Motor neuron (in vitro differentiated cells): ENCODE results near the gene TMTC1. TPM values are rescaled to one million over a fixed set of nuclear protein-coding genes. Genes with fewer than 3 reads are reported as not detected.
"Not testable (repeated sequence)": the region's sequence is repeated elsewhere in the genome, so short reads cannot be mapped to it uniquely, and the experiment has no call there.

Experiments used
- ATAC-seq, 8 experiments: fragments of 200-7000 bp; cut with Tn5 transposase; replicated peaks in 6 of 8; 2 replicates each; pipeline ENCODE4 v1.8.0; 2021; ENCODE audit warnings: mild to moderate bottlenecking in 8 of 8, moderate library complexity in 8 of 8
- H3K27ac ChIP-seq, 2 donors: fragments of 250-450 bp; sonication (Bioruptor Pico); 2 replicates each; pipeline ENCODE4 v1.9.0; 2021; ENCODE audit warnings: antibody characterized with exemption in 2 of 2, mild to moderate bottlenecking in 2 of 2, moderate library complexity in 1 of 2
- H3K4me1 ChIP-seq, 2 donors: fragments of 250-450 bp; sonication (Bioruptor Pico); replicated peaks in 1 of 2; 2 replicates each; pipeline ENCODE4 v1.6.1; 2021; ENCODE audit warnings: antibody characterized with exemption in 2 of 2, mild to moderate bottlenecking in 2 of 2, moderate library complexity in 1 of 2
- H3K4me3 ChIP-seq, 5 donors: fragments of 250-450 bp; sonication (Bioruptor Pico); 2 replicates each; pipeline ENCODE4 v1.9.0; 2021; ENCODE audit warnings: antibody characterized with exemption in 5 of 5, mild to moderate bottlenecking in 5 of 5, moderate library complexity in 4 of 5
- WGBS, 10 experiments: fragments of 450-650 bp; shearing (Covaris generic); methylation state at CpG; one replicate each; pipeline ENCODE4 v1.0.0; 2022; 5-methylcytosine and 5-hydroxymethylcytosine counted together
- in situ Hi-C, 9 experiments: fragments of 400-800 bp; cut with MboI; loops; one replicate each; pipeline ENCODE4 v1.15.0; 2021; ENCODE audit warnings: low sequenced_read_pairs in 9 of 9, low pct_unique_long_range_greater_than_20kb in 2 of 9; ENCODE audit not compliant: unreplicated experiment in 9 of 9
- total RNA-seq, 8 experiments: library from RNA; unstranded; fragments of 300-600 nt; gene quantifications; 2 replicates each; pipeline versions ENCODE4 v1.2.3 to v1.2.4, GENCODE V29; 2022

The TMTC1 gene
- 10 to 100 TPM in 4 of 8 experiments, 1 to 10 TPM in 4; 5.8 to 98.0 (median 10.4) TPM for total RNA-seq

- WGBS, 10 experiments = 0 to 1% (median 0%) methylated on average over 2 to 14 of the region's 87 CpGs; no CpG with 5 or more reads in 6 of the 10 experiments
- Histone ChIP-seq H3K4me3 (peak within 1 kb of the TSS; percentile 66 to 98 (median 94)), H3K27ac (no peak within 1 kb of the TSS), H3K4me1 (peaks cover 6 to 9% of the 10 kb centered on the region in 2 donors)
- in situ Hi-C loops = no loop called here
- ATAC-seq = peak; percentile 48 to 85 (median 80)
Measured at GRCh38 chr12:29783773-29784666, at the start of gene TMTC1. Gene TMTC1 (minus strand): TSS chr12:29783942. CDS start chr12:29783751, 191 bp downstream.

GRCh38 chr12:29831173-29831572 lies 47.4 kb upstream of the TMTC1 start:
- 0 to 86% (median 50%) methylated on average over 1 to 2 of the region's 3 CpGs; no CpG with 5 or more reads in 3 of the 10 experiments for WGBS, 10 experiments
- peak in 2 of 8 experiments; percentile 28 to 47 for ATAC-seq
- H3K27ac ChIP-seq = no peak overlapping the region
- in situ Hi-C loops = no loop called here
- no peak overlapping the region for H3K4me3 ChIP-seq
- no peaks in the 10 kb centered on the region for H3K4me1 ChIP-seq

GRCh38 chr12:29830391-29830790 lies 46.6 kb upstream of the TMTC1 start:
- no peak overlapping the region for H3K27ac ChIP-seq
- WGBS, 10 experiments = 40 to 100% (median 79%) methylated on average over 1 of the region's 1 CpG; no CpG with 5 or more reads in 6 of the 10 experiments
- ATAC-seq = no peak
- no peaks in the 10 kb centered on the region for H3K4me1 ChIP-seq
- in situ Hi-C loops = no loop called here
- no peak overlapping the region for H3K4me3 ChIP-seq

GRCh38 chr12:29818916-29819623 lies 35.3 kb upstream of the TMTC1 start:
- Histone ChIP-seq H3K4me1 (no peaks in the 10 kb centered on the region), H3K27ac (no peak overlapping the region), H3K4me3 (no peak overlapping the region)
- ATAC-seq = no peak
- 6 to 100% (median 88%) methylated on average over 1 to 2 of the region's 2 CpGs; no CpG with 5 or more reads in 3 of the 10 experiments for WGBS, 10 experiments
- in situ Hi-C loops = no loop called here

- in situ Hi-C loops = no loop called here
- no peak overlapping the region for H3K27ac ChIP-seq
- 7 to 100% (median 92%) methylated on average over 1 to 2 of the region's 2 CpGs; no CpG with 5 or more reads in 1 of the 10 experiments for WGBS, 10 experiments
- no peaks in the 10 kb centered on the region for H3K4me1 ChIP-seq
- ATAC-seq = no peak
- H3K4me3 ChIP-seq = no peak overlapping the region
Measured at GRCh38 chr12:29816874-29817725, 33.4 kb upstream of the TMTC1 start.

- H3K4me3 ChIP-seq, H3K27ac ChIP-seq, in situ Hi-C loops, ATAC-seq, H3K4me1 ChIP-seq: not testable (repeated sequence)
- 60 to 100% (median 100%) methylated on average over 1 to 3 of the region's 24 CpGs; no CpG with 5 or more reads in 3 of the 10 experiments for WGBS, 10 experiments
Measured at GRCh38 chr12:29809616-29810361, 26.0 kb upstream of the TMTC1 start.

- in situ Hi-C loops = no loop called here
- H3K27ac ChIP-seq = no peak overlapping the region
- ATAC-seq = peak in 2 of 8 experiments; percentile 38 to 54
- no peaks in the 10 kb centered on the region for H3K4me1 ChIP-seq
- no peak overlapping the region for H3K4me3 ChIP-seq
Measured at GRCh38 chr12:29807129-29807528, 23.4 kb upstream of the TMTC1 start.

- no peak overlapping the region for H3K4me3 ChIP-seq
- no peak overlapping the region for H3K27ac ChIP-seq
- in situ Hi-C loops = no loop called here
- no peaks in the 10 kb centered on the region for H3K4me1 ChIP-seq
- no peak for ATAC-seq
Measured at GRCh38 chr12:29804019-29804418, 20.3 kb upstream of the TMTC1 start.

- no peak overlapping the region for H3K4me3 ChIP-seq
- H3K4me1 ChIP-seq = no peaks in the 10 kb centered on the region
- no peak overlapping the region for H3K27ac ChIP-seq
- in situ Hi-C loops = no loop called here
- no peak for ATAC-seq
Measured at GRCh38 chr12:29799591-29799990, 15.8 kb upstream of the TMTC1 start.

GRCh38 chr12:29797565-29798355 lies 14.0 kb upstream of the TMTC1 start:
- H3K4me1 ChIP-seq = no peaks in the 10 kb centered on the region
- in situ Hi-C loops = no loop called here

GRCh38 chr12:29796823-29797263 lies 13.1 kb upstream of the TMTC1 start:
- Histone ChIP-seq H3K4me3 (no peak overlapping the region), H3K4me1 (no peaks in the 10 kb centered on the region), H3K27ac (no peak overlapping the region)
- 4 to 95% (median 68%) methylated on average over 3 to 6 of the region's 6 CpGs; no CpG with 5 or more reads in 1 of the 10 experiments for WGBS, 10 experiments
- in situ Hi-C loops = no loop called here
- ATAC-seq = peak in 3 of 8 experiments; percentile 21 to 77 (median 57)

More at GRCh38 chr12:29797565-29798355, 14.0 kb upstream of the TMTC1 start:
- H3K4me3 ChIP-seq = no peak overlapping the region
- H3K27ac ChIP-seq = no peak overlapping the region
- 19 to 83% (median 56%) methylated on average over 1 to 2 of the region's 2 CpGs for WGBS, 10 experiments
- peak in 2 of 8 experiments; percentile 44 to 60 for ATAC-seq
